ENCODE data around the gene PAK1IP1.
"Not testable (repeated sequence)": the region's sequence is repeated elsewhere in the genome, so short reads cannot be mapped to it uniquely, and the experiment has no call there.

Gene PAK1IP1

GRCh38 chr6:10692965-10693538 lies 1.7 kb upstream of the PAK1IP1 start:
- DNase-seq = no peak

DNA sequence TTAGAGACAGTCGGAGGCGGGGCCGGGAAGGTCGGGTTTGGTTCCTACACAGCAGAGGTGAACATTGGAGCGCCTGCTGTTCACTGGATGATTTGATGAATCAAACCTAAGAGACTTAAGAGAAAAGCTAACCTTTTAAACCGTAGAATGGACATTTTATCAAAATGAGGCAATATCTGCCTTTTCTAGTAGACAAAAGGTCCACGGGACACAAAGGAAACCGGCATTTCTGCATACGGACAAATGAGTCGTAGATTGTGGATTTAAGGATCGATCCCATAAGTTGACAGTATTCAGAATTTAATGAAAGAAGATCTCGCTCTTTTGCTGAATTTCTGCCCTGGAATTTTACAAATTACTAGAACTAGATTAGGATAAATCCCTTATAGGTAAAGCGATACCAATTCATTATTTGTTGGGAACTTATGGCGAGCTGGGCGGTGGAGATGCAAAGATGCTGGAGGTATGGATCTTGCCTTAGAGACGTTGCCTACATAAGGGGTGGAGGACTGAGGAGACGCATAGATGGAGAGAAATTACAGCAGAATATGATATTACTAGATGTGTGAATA lies 400 bp downstream of the PAK1IP1 start:
- peak; percentile 34 for DNase-seq

GRCh38 chr6:10696655-10697054 lies 1.9 kb downstream of the PAK1IP1 start:
- DNase-seq = no peak

DNA sequence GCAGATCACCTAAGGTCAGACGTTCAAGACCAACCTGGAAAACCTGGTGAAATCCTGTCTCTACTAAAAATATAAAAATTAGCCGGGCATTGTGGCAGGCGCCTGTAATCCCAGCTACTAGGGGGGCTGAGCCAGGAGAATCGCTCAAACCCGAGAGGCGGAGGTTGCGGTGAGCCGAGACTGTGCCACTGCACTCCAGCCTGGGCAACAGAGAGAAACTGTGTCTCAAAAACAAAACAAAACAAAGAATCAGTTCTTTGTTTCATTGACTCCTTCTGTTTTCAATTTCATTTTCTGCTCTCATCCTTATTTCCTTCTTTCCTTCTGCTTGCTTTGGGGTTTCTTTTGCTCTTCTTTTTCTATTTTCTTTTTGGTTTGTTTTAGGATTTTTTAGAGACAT lies 19.2 kb downstream of the PAK1IP1 start:
- no peak for DNase-seq

- DNase-seq = peak; percentile 11
These were observed 24.7 kb downstream of the PAK1IP1 start for GRCh38 chr6:10719296-10719963.

DNA sequence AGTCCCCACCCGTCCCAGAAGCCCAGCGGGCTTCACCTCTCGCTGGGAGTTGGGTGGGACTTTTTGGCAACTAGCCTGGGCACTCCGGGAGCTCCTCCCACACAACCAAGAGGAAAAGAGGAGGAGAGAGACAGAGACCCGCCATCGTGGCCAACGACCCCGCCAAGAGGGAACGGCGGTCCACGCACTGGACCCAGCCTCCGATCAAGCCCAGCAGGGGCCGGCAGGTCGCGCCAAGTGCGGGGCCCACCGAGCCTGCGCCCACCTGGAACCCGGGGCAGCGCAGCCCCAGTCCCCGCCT lies 25.1 kb downstream of the PAK1IP1 start:
- DNase-seq = no peak

DNA sequence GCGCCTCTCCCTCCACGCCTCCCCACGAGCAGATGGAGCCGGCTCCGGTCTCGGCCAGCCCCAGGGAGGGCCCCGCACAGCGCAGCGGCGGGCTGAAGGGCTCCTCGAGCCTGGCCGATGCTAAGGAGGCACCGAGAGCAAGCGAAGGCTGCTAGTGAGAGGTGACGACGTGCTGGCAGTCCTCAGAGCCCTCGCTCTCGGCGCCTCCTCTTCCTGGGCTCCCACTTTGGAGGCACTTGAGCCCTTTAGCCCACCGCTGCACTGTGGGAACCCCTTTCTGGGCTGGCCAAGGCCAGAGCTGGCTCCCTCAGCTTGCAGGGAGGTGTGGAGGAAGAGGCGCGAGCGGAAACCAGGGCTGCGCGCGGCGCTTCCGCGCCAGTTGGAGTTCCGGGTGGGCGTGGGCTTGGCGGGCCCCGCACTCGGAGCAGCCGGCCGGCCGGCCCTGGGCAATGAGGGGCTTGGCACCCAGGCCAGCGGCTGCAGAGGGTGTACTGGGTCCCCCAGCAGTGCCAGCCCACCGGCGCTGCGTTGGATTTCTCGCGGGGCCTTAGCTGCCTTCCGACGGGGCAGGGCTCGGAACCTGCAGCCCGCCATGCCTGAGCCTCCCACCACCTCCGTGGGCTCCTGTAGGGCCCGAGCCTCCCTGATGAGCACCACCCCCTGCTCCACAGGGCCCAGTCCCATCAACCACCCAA lies 25.6 kb downstream of the PAK1IP1 start:
- DNase-seq = no peak

- DNase-seq = peak; percentile 26
These were observed 26.4 kb downstream of the PAK1IP1 start for GRCh38 chr6:10720960-10721849.

DNA sequence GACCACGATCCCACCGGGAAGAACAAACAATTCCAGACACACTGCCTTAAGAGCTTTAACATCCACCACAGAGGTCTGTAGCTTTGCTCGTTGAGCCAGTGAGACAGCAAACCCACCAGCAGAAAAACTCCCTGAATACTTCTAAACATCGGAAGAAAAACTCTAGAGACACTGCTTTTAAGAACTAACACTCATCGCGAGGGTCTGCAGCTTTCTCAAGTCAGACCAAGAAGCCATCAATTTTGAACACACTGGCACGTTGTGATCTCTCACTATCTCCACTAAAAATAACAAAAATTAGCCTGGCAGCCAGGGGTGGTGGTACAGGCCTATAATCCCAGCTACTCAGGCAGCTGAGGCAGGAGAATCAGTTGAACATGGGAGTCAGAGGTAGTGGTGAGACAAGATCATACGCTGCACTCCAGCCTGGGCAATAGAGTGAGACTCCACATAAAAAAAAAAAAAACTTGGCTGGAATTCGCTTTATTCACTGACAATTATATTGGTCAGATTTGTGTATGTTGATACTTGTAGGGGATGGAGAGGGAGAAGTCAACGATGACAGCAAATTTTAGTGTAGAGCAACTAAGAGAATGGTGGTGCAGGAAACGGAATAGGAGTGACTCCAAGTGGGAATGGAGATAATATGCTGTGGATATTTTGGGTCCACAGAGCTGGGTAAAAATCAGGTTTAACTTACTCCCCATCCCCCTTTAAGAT lies 27.2 kb downstream of the PAK1IP1 start:
- no peak for DNase-seq

- DNase-seq = peak; percentile 57
These were observed 27.7 kb downstream of the PAK1IP1 start for GRCh38 chr6:10722570-10722819.

DNA sequence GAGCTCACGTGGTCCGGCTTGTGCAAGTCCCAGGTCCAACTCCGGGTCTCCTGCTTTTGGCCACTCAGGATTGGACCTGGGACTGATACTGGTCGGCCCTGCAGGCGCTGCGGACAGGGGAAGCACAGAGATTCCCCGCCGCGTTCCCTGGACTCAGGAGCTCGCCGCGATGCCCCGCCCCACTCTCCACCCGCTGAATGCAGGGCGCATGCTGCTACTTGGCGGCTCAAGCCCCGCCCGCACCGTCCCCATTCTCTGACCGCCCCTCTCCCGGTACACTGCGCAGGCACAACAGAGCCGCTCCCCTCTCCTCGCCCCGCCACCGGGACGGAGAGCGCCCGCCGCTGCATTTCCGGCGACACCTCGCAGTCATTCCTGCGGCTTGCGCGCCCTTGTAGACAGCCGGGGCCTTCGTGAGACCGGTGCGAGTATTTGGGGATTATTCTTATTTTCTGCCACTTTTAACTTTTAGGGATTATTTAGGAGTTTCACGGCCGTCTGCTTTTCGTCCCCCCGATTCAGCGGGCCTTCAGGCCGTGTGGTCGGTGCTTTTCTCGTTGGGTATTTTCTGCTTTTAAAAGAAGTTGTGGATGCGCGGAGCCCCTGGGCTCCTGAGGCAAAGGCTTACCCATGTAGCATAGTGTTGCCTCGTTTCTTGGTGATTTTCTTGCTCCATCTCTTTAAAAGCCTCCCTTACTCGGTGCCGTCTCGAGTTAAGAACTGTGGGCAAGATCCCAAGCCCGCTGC lies 28.2 kb downstream of the PAK1IP1 start, which contains the start of gene TMEM14C:
Gene TMEM14C (plus strand): TSS at position 251 of the 747 bp plus-strand sequence. CDS start 1,544 bp downstream, outside the sequence.
- peak; percentile 99 for DNase-seq

GRCh38 chr6:10723567-10723881 lies 28.8 kb downstream of the PAK1IP1 start:
- DNase-seq = peak; percentile 33

- no peak for DNase-seq
These were observed 30.3 kb downstream of the PAK1IP1 start for GRCh38 chr6:10725044-10725443.

- no peak for DNase-seq
These were observed 30.9 kb downstream of the PAK1IP1 start for GRCh38 chr6:10725716-10726115.

DNA sequence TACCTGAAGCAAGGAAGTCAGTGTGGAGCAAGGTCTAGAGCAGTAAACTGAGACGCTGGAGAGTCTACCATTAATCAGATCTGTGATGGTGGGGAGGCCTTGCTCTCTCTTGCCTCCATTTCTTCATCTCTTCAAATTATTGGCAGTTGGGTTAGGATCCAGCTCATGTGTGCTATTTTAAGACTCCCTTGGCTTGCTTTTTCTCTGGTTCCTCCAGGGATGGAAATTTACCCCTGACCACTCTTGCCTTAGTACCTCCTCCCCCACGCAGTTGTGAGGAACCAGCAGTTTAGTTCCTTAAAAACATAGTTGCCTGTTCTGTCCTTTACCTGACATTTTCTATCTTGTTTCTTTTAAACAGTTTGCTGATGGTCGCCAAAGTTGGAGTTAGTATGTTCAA lies 35.5 kb downstream of the PAK1IP1 start:
- no peak for DNase-seq

GRCh38 chr6:10733151-10733715 lies 38.5 kb downstream of the PAK1IP1 start:
- DNase-seq = no peak

GRCh38 chr6:10733863-10734262 lies 39.1 kb downstream of the PAK1IP1 start:
- no peak for DNase-seq

- DNase-seq = no peak
These were observed 42.0 kb downstream of the PAK1IP1 start for GRCh38 chr6:10736731-10737130.

DNA sequence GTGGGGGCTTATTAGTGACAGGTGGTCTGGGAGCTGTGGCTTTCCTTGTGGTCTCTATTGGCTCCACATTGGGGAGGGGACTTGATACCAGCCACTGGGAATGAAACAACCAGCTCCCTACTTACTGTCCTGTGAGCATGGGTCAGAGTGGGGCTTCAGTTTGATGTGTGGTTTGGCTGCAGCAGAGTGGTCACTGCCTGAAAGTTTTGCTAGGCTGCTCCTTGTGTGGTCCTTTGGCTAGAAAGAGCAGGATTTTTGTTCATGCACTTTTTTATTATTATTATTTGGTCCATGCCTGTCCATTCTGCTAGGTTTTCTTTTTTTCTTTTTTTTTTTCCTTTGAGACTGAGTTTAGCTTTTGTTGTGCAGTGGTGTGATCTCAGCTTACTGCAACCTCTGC lies 45.3 kb downstream of the PAK1IP1 start:
- DNase-seq = no peak

DNA sequence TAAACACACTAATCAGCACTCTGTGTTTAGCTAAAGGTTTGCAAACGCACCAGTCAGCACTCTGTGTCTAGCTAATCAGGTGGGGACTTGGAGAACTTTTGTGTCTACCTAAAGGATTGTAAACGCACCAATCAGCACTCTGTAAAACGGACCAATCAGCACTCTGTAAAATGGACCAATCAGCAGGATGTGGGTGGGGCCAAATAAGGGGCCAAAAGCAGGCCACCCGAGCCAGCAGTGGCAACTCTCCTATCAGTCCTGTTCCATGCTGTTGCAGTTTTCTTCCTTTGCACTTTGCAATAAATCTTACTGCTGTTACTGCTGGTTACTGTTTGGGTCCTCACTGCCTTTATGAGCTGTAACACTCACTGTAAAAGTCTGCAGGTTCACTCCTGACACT lies 46.9 kb downstream of the PAK1IP1 start:
- DNase-seq = not testable (repeated sequence)

DNA sequence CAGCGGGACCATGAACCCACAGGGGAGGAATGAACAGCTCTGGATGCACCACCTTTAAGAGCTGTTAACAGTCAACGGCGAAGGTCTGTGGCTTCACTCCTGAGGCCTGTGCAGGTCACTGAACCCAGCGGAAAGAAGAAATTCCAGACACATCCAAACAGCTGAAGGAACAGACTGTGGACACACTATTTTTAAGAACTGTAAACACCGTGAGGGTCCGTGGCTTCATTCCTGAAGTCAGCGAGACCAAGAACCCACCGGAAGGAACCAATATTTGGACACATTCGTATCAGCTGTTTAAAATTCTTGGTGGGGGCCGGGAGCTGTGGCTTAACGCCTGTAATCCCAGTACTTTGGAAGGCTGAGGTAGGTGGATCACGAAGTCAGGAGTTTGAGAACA lies 47.5 kb downstream of the PAK1IP1 start:
- no peak for DNase-seq

- no peak for DNase-seq
These were observed 48.7 kb downstream of the PAK1IP1 start for GRCh38 chr6:10743515-10743914.
